Neural crest cell (in vitro differentiated cells): Measurements from ENCODE around the gene SLC14A1. TPM values are rescaled to one million over a fixed set of nuclear protein-coding genes. Genes with fewer than 3 reads are reported as not detected.

ENCODE experiments used
- DNase-seq: peaks from one replicate; pipeline ENCODE4 v3.0.0; 2021; ENCODE audit warnings: low read depth, mixed read lengths, low spot score
- H3K27ac Mint-ChIP-seq: one replicate; pipeline ENCODE4 v1.8.0; 2021; ENCODE audit warnings: mild to moderate bottlenecking, mixed read lengths; ENCODE audit not compliant: unreplicated experiment
- H3K27me3 Mint-ChIP-seq: 2 replicates; pipeline ENCODE4 v1.8.0; 2021; ENCODE audit warnings: low read depth, mild to moderate bottlenecking, mixed read lengths
- H3K36me3 Mint-ChIP-seq: 2 replicates; pipeline ENCODE4 v1.8.0; 2021; ENCODE audit warnings: low read depth, mild to moderate bottlenecking, mixed read lengths
- H3K4me1 Mint-ChIP-seq: 2 replicates; pipeline ENCODE4 v1.8.0; 2021; ENCODE audit warnings: mixed read lengths
- H3K4me3 Mint-ChIP-seq: one replicate; pipeline ENCODE4 v1.8.0; 2021; ENCODE audit warnings: mild to moderate bottlenecking, mixed read lengths
- H3K9me3 Mint-ChIP-seq: 2 replicates; pipeline ENCODE4 v1.8.0; 2021; ENCODE audit warnings: mixed read lengths
- CTCF ChIP-seq: fragments of 200-600 bp; sonication (generic); conservative IDR thresholded peaks from 2 replicates; pipeline ENCODE4 v1.5.0; 2021; ENCODE audit warnings: antibody characterized with exemption, mild to moderate bottlenecking
- total RNA-seq: library from RNA; stranded (reverse); gene quantifications from 2 replicates; pipeline ENCODE4 v1.2.1, GENCODE V29; 2021

Gene SLC14A1
- total RNA-seq, 1 donor from 2014 or later: not detected

GRCh38 chr18:45764000-45764686 lies 40.2 kb downstream of the SLC14A1 start:
- no peak for TF ChIP-seq CTCF
- no peak overlapping the region for H3K4me3 Mint-ChIP-seq
- peaks cover 11% of the 10 kb centered on the region for H3K27me3 Mint-ChIP-seq
- no peak for DNase-seq
- H3K27ac Mint-ChIP-seq: peak overlapping the region; percentile 10
- no peaks in the 10 kb centered on the region for H3K36me3 Mint-ChIP-seq
- H3K9me3 Mint-ChIP-seq: peaks cover 2% of the 10 kb centered on the region
- H3K4me1 Mint-ChIP-seq: peaks cover 7% of the 10 kb centered on the region

GRCh38 chr18:45765796-45766195 lies 41.8 kb downstream of the SLC14A1 start:
- Mint-ChIP-seq H3K9me3 (peaks cover 2% of the 10 kb centered on the region), H3K36me3 (no peaks in the 10 kb centered on the region), H3K27ac (no peak overlapping the region), H3K4me1 (no peaks in the 10 kb centered on the region), H3K27me3 (peaks cover 15% of the 10 kb centered on the region), H3K4me3 (no peak overlapping the region)
- TF ChIP-seq CTCF: no peak
- no peak for DNase-seq

- Mint-ChIP-seq H3K36me3 (no peaks in the 10 kb centered on the region), H3K27me3 (peaks cover 33% of the 10 kb centered on the region), H3K27ac (no peak overlapping the region), H3K4me1 (no peaks in the 10 kb centered on the region), H3K4me3 (no peak overlapping the region), H3K9me3 (peaks cover 5% of the 10 kb centered on the region)
- no peak for TF ChIP-seq CTCF
- no peak for DNase-seq
These were observed 47.9 kb downstream of the SLC14A1 start for GRCh38 chr18:45771587-45772480.

- Mint-ChIP-seq H3K36me3 (no peaks in the 10 kb centered on the region), H3K9me3 (peaks cover 5% of the 10 kb centered on the region), H3K4me1 (no peaks in the 10 kb centered on the region), H3K27me3 (peaks cover 31% of the 10 kb centered on the region), H3K27ac (no peak overlapping the region), H3K4me3 (no peak overlapping the region)
- no peak for DNase-seq
- TF ChIP-seq CTCF: no peak
These were observed 50.1 kb downstream of the SLC14A1 start for GRCh38 chr18:45774065-45774521.

GRCh38 chr18:45775241-45775676 lies 51.3 kb downstream of the SLC14A1 start:
- no peak for TF ChIP-seq CTCF
- DNase-seq: no peak
- Mint-ChIP-seq H3K4me1 (no peaks in the 10 kb centered on the region), H3K9me3 (peaks cover 5% of the 10 kb centered on the region), H3K27me3 (peaks cover 21% of the 10 kb centered on the region), H3K4me3 (no peak overlapping the region), H3K36me3 (no peaks in the 10 kb centered on the region), H3K27ac (no peak overlapping the region)
